OCI-LY7 (cell line): ENCODE measurements around the gene GPS1. TPM values are rescaled to one million over a fixed set of nuclear protein-coding genes. Genes with fewer than 3 reads are reported as not detected.

ENCODE experiments used
- BruUV-seq: library from RNA; stranded (reverse); fragments of 400-500 nt; replicated peaks from 2 replicates; lab custom pipeline; 2021; lab: Mats Ljungman, UMichigan
- CTCF ChIA-PET: fragments of 300-600 bp; sonication (Branson Sonifier 250); formaldehyde crosslinking; loops from one replicate; lab custom pipeline; 2022; ENCODE audit warnings: antibody characterized with exemption; ENCODE audit not compliant: unreplicated experiment; lab: Charles Lee
- POLR2A ChIA-PET: fragments of 300-600 bp; sonication (Branson Sonifier 250); formaldehyde crosslinking; loops from one replicate; lab custom pipeline; 2022; ENCODE audit warnings: antibody characterized with exemption; lab: Charles Lee
- DNase-seq: peaks from one replicate; pipeline ENCODE4 v3.0.0-alpha.2; 2015; ENCODE audit warnings: low spot score
- H2AFZ ChIP-seq: fragments of 200-600 bp; sonication (generic), shearing (Covaris generic); 2 replicates; pipeline ENCODE4 v1.6.1; 2014; ENCODE audit warnings: mild to moderate bottlenecking, antibody characterized with exemption, low read length, moderate library complexity
- H3K27ac ChIP-seq: fragments of 200-600 bp; sonication (generic); 2 replicates; pipeline ENCODE4 v1.5.1; 2014; ENCODE audit warnings: mixed run types, low read depth, mild to moderate bottlenecking, moderate library complexity, low read length, inconsistent platforms; ENCODE audit not compliant: poor library complexity, severe bottlenecking
- H3K36me3 ChIP-seq: fragments of 200-600 bp; sonication (generic); 2 replicates; pipeline ENCODE4 v1.6.1; 2014; ENCODE audit warnings: mild to moderate bottlenecking, antibody characterized with exemption, low read length, moderate library complexity, mixed read lengths; ENCODE audit not compliant: insufficient read depth
- H3K4me1 ChIP-seq: fragments of 200-600 bp; sonication (generic); 2 replicates; pipeline ENCODE4 v1.5.1; 2014; ENCODE audit warnings: mild to moderate bottlenecking, low read length; ENCODE audit not compliant: insufficient read depth, poor library complexity, severe bottlenecking
- H3K4me2 ChIP-seq: fragments of 200-600 bp; sonication (generic); 2 replicates; pipeline ENCODE4 v1.6.1; 2014; ENCODE audit warnings: mild to moderate bottlenecking, low read length
- H3K4me3 ChIP-seq: fragments of 200-600 bp; sonication (generic); 2 replicates; pipeline ENCODE4 v1.5.1; 2014; ENCODE audit warnings: mild to moderate bottlenecking, low read depth, low read length; ENCODE audit not compliant: poor library complexity, severe bottlenecking
- H3K79me2 ChIP-seq: fragments of 200-600 bp; sonication (generic); 2 replicates; pipeline ENCODE4 v1.6.1; 2016; ENCODE audit warnings: low read depth, mild to moderate bottlenecking, low read length, moderate library complexity, mixed read lengths; ENCODE audit not compliant: insufficient read depth
- H3K9me2 ChIP-seq: fragments of 200-600 bp; sonication (generic); 2 replicates; pipeline ENCODE4 v1.6.1; 2016; ENCODE audit warnings: mild to moderate bottlenecking, low read length, mixed read lengths; ENCODE audit not compliant: insufficient read depth
- H3K9me3 ChIP-seq: fragments of 200-600 bp; sonication (generic); 2 replicates; pipeline ENCODE4 v1.6.1; 2014; ENCODE audit warnings: mild to moderate bottlenecking, mixed run types, low read length, mixed read lengths
- H4K20me1 ChIP-seq: fragments of 200-600 bp; sonication (generic); 2 replicates; pipeline ENCODE4 v1.6.1; 2014; ENCODE audit warnings: mild to moderate bottlenecking, antibody characterized with exemption, low read length, moderate library complexity, mixed read lengths; ENCODE audit not compliant: insufficient read depth
- EZH2phosphoT487 ChIP-seq: fragments of 200-600 bp; sonication (generic); IDR thresholded peaks from 2 replicates; pipeline ENCODE4 v1.6.1; 2018; ENCODE audit warnings: low read depth, borderline replicate concordance, mild to moderate bottlenecking, mixed run types, antibody characterized with exemption, low read length, moderate library complexity, mixed read lengths
- intact Hi-C: fragments of 100-400 bp; cut with micrococcal nuclease; formaldehyde crosslinking; loops from one replicate; pipeline ENCODE4 v1.10.0; 2022; ENCODE audit not compliant: unreplicated experiment
- total RNA-seq, 2 experiments: library from RNA; depleted of rRNA in 1 of 2; stranded (reverse); fragments of >200 nt in 1 of 2; shearing (Covaris generic) in 1 of 2; gene quantifications; 2 replicates each; pipeline ENCODE4 v1.2.3, GENCODE V29; 2014 to 2022
- TF ChIP-seq, protein P1 (sequence below): fragments of 200-600 bp; sonication (generic); conservative IDR thresholded peaks from 2 replicates; pipeline ENCODE4 v1.5.1; 2014; ENCODE audit warnings: mild to moderate bottlenecking, antibody characterized with exemption, low read length, moderate library complexity, mixed read lengths

GPS1 gene
- total RNA-seq, 2 experiments from 2014 or later = 133 to 169 TPM

- Histone ChIP-seq H3K9me3 (no peaks in the 10 kb centered on the region), H4K20me1 (no peaks in the 10 kb centered on the region), H3K4me1 (no peaks in the 10 kb centered on the region), H3K9me2 (no peaks in the 10 kb centered on the region), H3K4me2 (no peak overlapping the region), H3K79me2 (no peaks in the 10 kb centered on the region), H3K36me3 (no peaks in the 10 kb centered on the region), H2AFZ (no peak overlapping the region), H3K4me3 (no peak overlapping the region), H3K27ac (no peak overlapping the region)
- TF ChIP-seq, protein P1, sequence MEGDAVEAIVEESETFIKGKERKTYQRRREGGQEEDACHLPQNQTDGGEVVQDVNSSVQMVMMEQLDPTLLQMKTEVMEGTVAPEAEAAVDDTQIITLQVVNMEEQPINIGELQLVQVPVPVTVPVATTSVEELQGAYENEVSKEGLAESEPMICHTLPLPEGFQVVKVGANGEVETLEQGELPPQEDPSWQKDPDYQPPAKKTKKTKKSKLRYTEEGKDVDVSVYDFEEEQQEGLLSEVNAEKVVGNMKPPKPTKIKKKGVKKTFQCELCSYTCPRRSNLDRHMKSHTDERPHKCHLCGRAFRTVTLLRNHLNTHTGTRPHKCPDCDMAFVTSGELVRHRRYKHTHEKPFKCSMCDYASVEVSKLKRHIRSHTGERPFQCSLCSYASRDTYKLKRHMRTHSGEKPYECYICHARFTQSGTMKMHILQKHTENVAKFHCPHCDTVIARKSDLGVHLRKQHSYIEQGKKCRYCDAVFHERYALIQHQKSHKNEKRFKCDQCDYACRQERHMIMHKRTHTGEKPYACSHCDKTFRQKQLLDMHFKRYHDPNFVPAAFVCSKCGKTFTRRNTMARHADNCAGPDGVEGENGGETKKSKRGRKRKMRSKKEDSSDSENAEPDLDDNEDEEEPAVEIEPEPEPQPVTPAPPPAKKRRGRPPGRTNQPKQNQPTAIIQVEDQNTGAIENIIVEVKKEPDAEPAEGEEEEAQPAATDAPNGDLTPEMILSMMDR = no peak
- TF ChIP-seq EZH2phosphoT487 = no peak
- intact Hi-C loops = no loop called here
- no peak for DNase-seq
- ChIA-PET CTCF (no interaction called here), POLR2A (interaction anchor here (0.8 kb wide), 1 partner anchor 69 kb away, joined by 3 read pairs; no protein-coding TSS in a partner anchor)
- BruUV-seq = no TSS peak
Measured at GRCh38 chr17:82012640-82013295, 38.9 kb upstream of the GPS1 start.

DNA sequence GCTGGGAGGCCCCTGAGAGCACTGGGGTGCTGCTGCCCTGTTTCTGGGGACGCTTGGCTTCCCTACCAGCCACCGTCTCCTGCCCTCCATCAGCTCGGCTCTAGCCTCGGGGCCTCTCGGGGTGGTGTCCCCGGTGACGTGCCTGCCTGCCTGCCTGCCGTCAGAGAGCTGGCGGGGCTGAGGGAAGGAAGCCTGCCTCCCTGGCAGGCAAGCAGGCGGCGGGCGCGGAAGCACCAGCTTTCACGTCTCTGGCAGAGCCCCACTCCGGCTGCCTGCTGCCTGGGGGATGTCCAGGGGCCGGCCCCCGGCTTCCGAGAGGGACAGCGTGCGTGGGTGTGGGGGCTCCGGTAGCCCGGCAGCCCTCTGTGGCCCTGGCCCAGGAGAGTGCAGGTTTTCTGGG is 38.4 kb upstream of the GPS1 start:
- H3K36me3 ChIP-seq = peaks cover 4% of the 10 kb centered on the region; the same call in 1 of the 2 replicates
- no peak overlapping the region for H3K4me3 ChIP-seq
- CTCF ChIA-PET = no interaction called here
- DNase-seq = no peak
- H3K9me3 ChIP-seq = no peaks in the 10 kb centered on the region
- TF ChIP-seq, protein P1 = no peak
- no peak for TF ChIP-seq EZH2phosphoT487
- no peak overlapping the region for H2AFZ ChIP-seq
- no peak overlapping the region for H3K4me2 ChIP-seq
- no peaks in the 10 kb centered on the region for H4K20me1 ChIP-seq
- POLR2A ChIA-PET = interaction anchor here (0.8 kb wide), 1 partner anchor 69 kb away, joined by 3 read pairs; no protein-coding TSS in a partner anchor
- H3K27ac ChIP-seq = no peak overlapping the region
- no peaks in the 10 kb centered on the region for H3K79me2 ChIP-seq
- H3K4me1 ChIP-seq = no peaks in the 10 kb centered on the region
- intact Hi-C loops = no loop called here
- H3K9me2 ChIP-seq = no peaks in the 10 kb centered on the region
- BruUV-seq = no TSS peak

DNA sequence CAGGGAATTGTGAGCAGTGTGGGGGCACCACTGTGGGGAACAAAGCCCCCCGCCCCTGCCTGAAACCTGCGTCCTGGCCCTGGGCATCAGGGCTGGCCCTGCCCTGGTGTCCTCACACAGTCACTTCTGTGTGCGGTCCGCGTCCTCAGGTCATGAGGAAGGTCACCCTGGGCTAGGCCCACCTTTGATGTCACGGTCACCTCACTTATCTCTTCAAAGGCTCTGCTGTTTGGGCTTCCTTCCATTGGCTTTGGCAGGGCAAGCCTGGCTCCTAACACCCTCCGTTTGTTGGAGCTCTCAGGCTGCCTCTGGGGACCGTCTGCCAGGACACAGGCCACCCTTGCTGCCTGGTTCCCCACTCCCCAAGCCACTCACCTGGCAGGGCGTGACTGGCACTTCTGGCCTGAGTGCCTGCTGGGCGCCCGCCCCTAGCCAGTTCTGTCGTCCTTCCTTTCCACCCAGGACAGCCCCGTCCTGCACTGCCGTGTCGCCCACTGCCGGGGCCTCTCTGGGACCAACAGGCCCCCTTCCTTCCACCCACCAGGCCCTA is 37.9 kb upstream of the GPS1 start:
- H3K27ac ChIP-seq = no peak overlapping the region
- no peaks in the 10 kb centered on the region for H4K20me1 ChIP-seq
- no peaks in the 10 kb centered on the region for H3K9me3 ChIP-seq
- no peak overlapping the region for H3K4me2 ChIP-seq
- H3K36me3 ChIP-seq = peaks cover 9% of the 10 kb centered on the region; the same call in 1 of the 2 replicates
- H3K9me2 ChIP-seq = no peaks in the 10 kb centered on the region
- no peaks in the 10 kb centered on the region for H3K4me1 ChIP-seq
- DNase-seq = no peak
- H3K4me3 ChIP-seq = no peak overlapping the region
- CTCF ChIA-PET = no interaction called here
- POLR2A ChIA-PET = interaction anchor here (0.8 kb wide), 1 partner anchor 70 kb away, joined by 3 read pairs; no protein-coding TSS in a partner anchor
- no peaks in the 10 kb centered on the region for H3K79me2 ChIP-seq
- intact Hi-C loops = no loop called here
- no TSS peak for BruUV-seq
- TF ChIP-seq, protein P1 = no peak
- TF ChIP-seq EZH2phosphoT487 = no peak
- no peak overlapping the region for H2AFZ ChIP-seq
